Psoas muscle (tissue), 8 donors: ENCODE data around the gene SFMBT1. TPM values are rescaled to one million over a fixed set of nuclear protein-coding genes. Genes with fewer than 3 reads are reported as not detected.
A peak's percentile ranks its signal among the peaks of the same experiment; 100 is the strongest.

Experiments
- ATAC-seq, 4 donors: fragments of 200-7000 bp; cut with Tn5 transposase; one replicate each; pipeline ENCODE4 v1.9.1; 2020; ENCODE audit warnings: moderate library complexity in 3 of 4, mild to moderate bottlenecking in 2 of 4
- DNase-seq, 2 donors: peaks; one replicate each; pipeline ENCODE4 v3.0.0-alpha.2; 2020
- H3K27ac ChIP-seq: fragments of 200-600 bp; one replicate; pipeline ENCODE4 v1.8.0; 2022
- H3K27me3 ChIP-seq, 3 donors: fragments of 200-600 bp in 1 of 3; one replicate each; pipeline versions ENCODE4 v1.6.1 to v1.8.0; 2013 to 2022; ENCODE audit warnings: low read length in 2 of 3, mild to moderate bottlenecking in 2 of 3, moderate library complexity in 1 of 3; ENCODE audit not compliant: insufficient read depth in 3 of 3
- H3K36me3 ChIP-seq, 2 donors: fragments of 200-600 bp in 1 of 2; one replicate each; pipeline versions ENCODE4 v1.6.1 to v1.8.0; 2013 to 2022; ENCODE audit warnings: low read depth in 1 of 2, mild to moderate bottlenecking in 1 of 2, moderate library complexity in 1 of 2; ENCODE audit not compliant: insufficient read depth in 1 of 2
- H3K4me1 ChIP-seq: fragments of 200-600 bp; one replicate; pipeline ENCODE4 v1.8.0; 2022
- H3K4me3 ChIP-seq: fragments of 200-600 bp; one replicate; pipeline ENCODE4 v1.8.0; 2022; ENCODE audit warnings: mild to moderate bottlenecking
- H3K9me3 ChIP-seq: fragments of 200-600 bp; one replicate; pipeline ENCODE4 v1.8.0; 2022
- WGBS, 3 donors: extraction: QIAGEN DNeasy Blood & Tissue Kit; methylation state at CpG; one replicate each; pipeline versions ENCODE4 v1.1.6 to v1.1.7; 2013; 5-methylcytosine and 5-hydroxymethylcytosine counted together
- intact Hi-C, 2 donors: fragments of 100-400 bp; cut with DNase I; formaldehyde crosslinking; loops; one replicate each; pipeline versions ENCODE4 v1.11.0 to v1.14.2; 2022
- polyA plus RNA-seq, 3 donors: library from polyadenylated mRNA; stranded (reverse); fragments of 200-250 nt; gene quantifications; one replicate each; pipeline ENCODE4 v1.2.3, GENCODE V29; 2013
- total RNA-seq, 4 donors: library from RNA; stranded (reverse); fragmentation: NEBNext Ultra II Directional in 2 of 4; extraction: Animal tissue kit (Norgen Biotek cat#: 25700) in 2 of 4; gene quantifications; one replicate each; pipeline versions ENCODE4 v1.2.1 to v1.2.4, GENCODE V29; 2021 to 2023
- TF ChIP-seq, protein P1 (sequence below): fragments of 200-600 bp; IDR thresholded peaks from one replicate; pipeline ENCODE4 v1.8.0; 2022; ENCODE audit warnings: antibody characterized with exemption
- donor health status: healthy with polysubstance abuse.
- donor health status: DM: no; HTN: no; CAD: no; lungs with moderate emphysema.
- donor health status: Bipolar disorder and iron deficiency.
- donor health status: healthy.
- donor health status: DM: yes; HTN: yes; CAD: no.
- donor health status: DM: no; HTN: no; CAD: no.
- donor health status: DM: no; HTN: no; CAD: no.
- donor health status: DM: yes; HTN: yes; CAD: no.

The SFMBT1 gene
- total and polyA plus RNA-seq, 7 donors = 6.7 to 25.0 (median 16.3) TPM

DNA sequence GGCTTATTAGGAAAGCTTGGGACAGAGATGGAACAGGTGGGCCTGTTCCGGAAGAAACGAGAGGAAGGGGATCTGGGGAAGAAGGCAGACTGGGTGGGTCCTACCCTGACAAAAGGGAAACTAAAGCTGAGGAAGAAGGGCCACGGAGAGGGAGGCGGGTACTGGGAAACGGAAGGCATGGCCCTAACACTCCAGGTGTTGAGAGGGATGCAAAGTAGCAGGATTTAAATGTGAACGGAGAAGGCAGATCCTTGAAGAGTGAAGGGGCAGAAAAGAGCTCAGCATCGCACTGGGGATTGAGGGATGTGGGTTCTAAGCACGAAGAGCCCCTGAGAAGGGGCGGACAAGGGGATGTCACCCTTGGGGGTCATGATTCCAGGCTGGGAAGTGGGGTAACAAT, 149.3 kb downstream of the SFMBT1 start:
- peak overlapping the region; percentile 89 for H3K27ac ChIP-seq
- TF ChIP-seq, protein P1, sequence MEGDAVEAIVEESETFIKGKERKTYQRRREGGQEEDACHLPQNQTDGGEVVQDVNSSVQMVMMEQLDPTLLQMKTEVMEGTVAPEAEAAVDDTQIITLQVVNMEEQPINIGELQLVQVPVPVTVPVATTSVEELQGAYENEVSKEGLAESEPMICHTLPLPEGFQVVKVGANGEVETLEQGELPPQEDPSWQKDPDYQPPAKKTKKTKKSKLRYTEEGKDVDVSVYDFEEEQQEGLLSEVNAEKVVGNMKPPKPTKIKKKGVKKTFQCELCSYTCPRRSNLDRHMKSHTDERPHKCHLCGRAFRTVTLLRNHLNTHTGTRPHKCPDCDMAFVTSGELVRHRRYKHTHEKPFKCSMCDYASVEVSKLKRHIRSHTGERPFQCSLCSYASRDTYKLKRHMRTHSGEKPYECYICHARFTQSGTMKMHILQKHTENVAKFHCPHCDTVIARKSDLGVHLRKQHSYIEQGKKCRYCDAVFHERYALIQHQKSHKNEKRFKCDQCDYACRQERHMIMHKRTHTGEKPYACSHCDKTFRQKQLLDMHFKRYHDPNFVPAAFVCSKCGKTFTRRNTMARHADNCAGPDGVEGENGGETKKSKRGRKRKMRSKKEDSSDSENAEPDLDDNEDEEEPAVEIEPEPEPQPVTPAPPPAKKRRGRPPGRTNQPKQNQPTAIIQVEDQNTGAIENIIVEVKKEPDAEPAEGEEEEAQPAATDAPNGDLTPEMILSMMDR = no peak
- H3K9me3 ChIP-seq = no peaks in the 10 kb centered on the region
- intact Hi-C loops = no loop called here
- H3K4me1 ChIP-seq = peaks cover 38% of the 10 kb centered on the region
- WGBS, 3 donors = 6 to 9% (median 9%) methylated on average over 9 of the region's 9 CpGs
- no peaks in the 10 kb centered on the region for H3K27me3 ChIP-seq
- no peaks in the 10 kb centered on the region for H3K36me3 ChIP-seq
- H3K4me3 ChIP-seq = peak overlapping the region; percentile 72
- DNase-seq = no peak
- ATAC-seq = no peak

DNA sequence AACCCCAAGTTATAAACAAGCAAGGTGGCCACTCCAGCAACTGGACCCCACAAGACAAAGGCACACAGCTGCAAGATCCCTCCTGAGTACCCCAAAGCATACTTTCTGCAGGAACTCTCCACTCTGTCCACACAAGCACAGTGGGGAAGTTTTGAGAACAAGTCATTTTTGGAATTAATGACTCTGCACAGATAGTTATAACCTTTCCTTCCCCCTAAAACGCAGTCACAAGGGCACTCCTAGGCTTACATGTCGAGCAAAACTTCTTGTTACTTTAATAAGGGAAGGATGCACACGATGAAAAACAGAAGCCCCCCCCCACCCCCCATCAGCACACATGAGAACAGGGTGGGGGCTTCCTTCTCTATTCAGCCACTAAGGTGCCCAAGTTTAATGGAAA, 149.7 kb downstream of the SFMBT1 start:
- 15 to 17% (median 16%) methylated on average over 3 of the region's 3 CpGs for WGBS, 3 donors

DNA sequence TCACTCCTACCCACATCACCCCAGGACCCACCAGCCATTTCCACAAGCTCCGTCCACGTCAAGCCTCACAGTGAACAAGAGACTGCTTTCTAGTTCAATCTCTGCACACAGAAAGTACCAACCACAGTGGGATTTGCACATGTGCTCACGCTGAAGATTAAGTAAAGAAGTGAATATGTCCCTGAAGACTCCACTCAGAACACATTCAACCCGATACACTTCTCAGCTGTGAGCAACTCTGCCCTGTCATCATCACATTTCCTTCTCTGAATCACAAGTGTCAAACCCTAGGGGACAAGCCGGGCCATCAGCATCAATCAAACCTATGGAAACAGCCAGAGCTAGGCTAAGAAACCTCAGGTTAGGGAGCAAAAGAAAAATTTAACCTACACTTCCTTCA, 150.5 kb downstream of the SFMBT1 start:
- no peaks in the 10 kb centered on the region for H3K27me3 ChIP-seq
- H3K9me3 ChIP-seq = no peaks in the 10 kb centered on the region
- no peaks in the 10 kb centered on the region for H3K36me3 ChIP-seq
- no peak for DNase-seq
- TF ChIP-seq, protein P1 = no peak
- H3K27ac ChIP-seq = peak overlapping the region; percentile 89
- peak in 1 of 4 donors; percentile 16 for ATAC-seq
- peaks cover 46% of the 10 kb centered on the region for H3K4me1 ChIP-seq
- intact Hi-C loops = no loop called here
- WGBS, 3 donors = 59 to 67% (median 61%) methylated on average over 5 of the region's 5 CpGs
- H3K4me3 ChIP-seq = peak overlapping the region; percentile 72

More for the DNA sequence above, 149.7 kb downstream of the SFMBT1 start:
- Histone ChIP-seq H3K9me3 (no peaks in the 10 kb centered on the region), H3K4me1 (peaks cover 43% of the 10 kb centered on the region), H3K27me3 (no peaks in the 10 kb centered on the region), H3K4me3 (peak overlapping the region; percentile 72), H3K27ac (peak overlapping the region; percentile 89), H3K36me3 (no peaks in the 10 kb centered on the region)
- ATAC-seq (no peak), DNase-seq (no peak)
- TF ChIP-seq, protein P1 = no peak
- intact Hi-C loops = no loop called here

DNA sequence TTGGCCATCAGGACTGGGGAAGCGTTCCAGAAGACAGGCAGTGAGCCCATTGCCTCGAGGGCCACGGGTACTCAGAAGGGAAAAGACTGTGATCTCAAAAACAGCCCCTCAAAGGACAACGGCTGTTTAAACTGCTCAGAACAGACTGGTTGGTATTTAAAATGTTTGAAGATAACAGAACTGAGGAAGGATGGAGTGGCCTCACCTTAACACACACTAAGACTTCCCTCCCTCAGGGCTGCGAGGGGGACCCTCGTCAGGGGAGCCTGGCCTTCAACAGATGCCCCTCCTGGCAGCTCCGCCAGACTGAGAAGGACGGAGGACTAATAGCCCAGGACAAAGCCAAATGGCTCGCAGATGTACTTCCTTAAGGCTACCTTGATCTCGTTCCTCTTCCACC, 151.1 kb downstream of the SFMBT1 start:
- Histone ChIP-seq H3K27ac (peak overlapping the region; percentile 89), H3K4me3 (peak overlapping the region; percentile 12), H3K9me3 (no peaks in the 10 kb centered on the region), H3K4me1 (peaks cover 46% of the 10 kb centered on the region), H3K27me3 (no peaks in the 10 kb centered on the region), H3K36me3 (no peaks in the 10 kb centered on the region)
- TF ChIP-seq, protein P1 = no peak
- intact Hi-C loops = loop anchor here in 1 of 2 donors (5.0 kb wide), 1 partner anchor 42 kb away; no protein-coding TSS in a partner anchor
- DNase-seq (no peak), ATAC-seq (no peak)
- WGBS, 3 donors = 64 to 75% (median 69%) methylated on average over 10 of the region's 10 CpGs

DNA sequence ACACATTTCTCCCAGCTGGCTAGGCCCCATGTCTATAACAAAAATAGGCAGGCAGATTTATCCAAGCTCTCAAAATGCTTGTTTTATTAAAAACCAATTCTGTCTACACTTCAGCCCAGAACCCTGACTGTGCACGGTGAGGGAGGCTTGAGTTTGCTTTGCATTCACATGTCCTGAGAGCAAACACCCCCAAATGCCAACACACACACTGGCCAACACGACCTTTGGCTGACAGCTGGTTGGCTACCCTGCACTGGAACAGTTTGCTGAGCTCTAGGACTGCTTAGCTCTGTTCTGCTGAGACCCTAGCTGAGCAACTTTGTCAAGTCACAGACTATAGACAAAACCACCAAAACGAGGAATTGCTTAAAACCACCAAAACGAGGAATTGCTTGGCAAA, 152.2 kb downstream of the SFMBT1 start:
- TF ChIP-seq, protein P1 = no peak
- no peak for DNase-seq
- Histone ChIP-seq H3K27ac (peak overlapping the region; percentile 89), H3K4me1 (peaks cover 46% of the 10 kb centered on the region), H3K4me3 (peak overlapping the region; percentile 57), H3K27me3 (no peaks in the 10 kb centered on the region), H3K9me3 (no peaks in the 10 kb centered on the region), H3K36me3 (no peaks in the 10 kb centered on the region)
- WGBS, 3 donors = 22 to 37% (median 24%) methylated on average over 4 of the region's 4 CpGs
- ATAC-seq = peak in 3 of 4 donors; percentile 18 to 41 (median 31)
- intact Hi-C loops = loop anchor here (2.0 to 5.0 kb wide), 2 partner anchors 41 to 51 kb away; no protein-coding TSS in a partner anchor
